Left hindlimb (tissue), 1 donor: Measurements from ENCODE around the gene EFCAB6.

ENCODE experiments used
- DNase-seq: peaks from one replicate; pipeline ENCODE4 v3.0.0-alpha.2; 2018

The EFCAB6 gene

GRCh38 chr22:43743929-43744643, 68.0 kb downstream of the EFCAB6 start:
- no peak for DNase-seq

GRCh38 chr22:43743131-43743530, 69.0 kb downstream of the EFCAB6 start:
- DNase-seq, result no peak

- DNase-seq, result no peak
These were observed 69.8 kb downstream of the EFCAB6 start for GRCh38 chr22:43742154-43742950.

GRCh38 chr22:43740587-43741270, 71.4 kb downstream of the EFCAB6 start:
- no peak for DNase-seq

GRCh38 chr22:43739851-43740379, 72.2 kb downstream of the EFCAB6 start:
- no peak for DNase-seq

GRCh38 chr22:43737150-43737828, 74.8 kb downstream of the EFCAB6 start:
- DNase-seq, result no peak

GRCh38 chr22:43736651-43737050, 75.5 kb downstream of the EFCAB6 start:
- DNase-seq, result no peak

- no peak for DNase-seq
These were observed 77.5 kb downstream of the EFCAB6 start for GRCh38 chr22:43734370-43735150.

- no peak for DNase-seq
These were observed 79.0 kb downstream of the EFCAB6 start for GRCh38 chr22:43733138-43733537.

- no peak for DNase-seq
These were observed 80.1 kb downstream of the EFCAB6 start for GRCh38 chr22:43731988-43732387.

- no peak for DNase-seq
These were observed 85.1 kb downstream of the EFCAB6 start for GRCh38 chr22:43726964-43727543.

- no peak for DNase-seq
These were observed 85.8 kb downstream of the EFCAB6 start for GRCh38 chr22:43726322-43726721.

GRCh38 chr22:43723816-43724215, 88.3 kb downstream of the EFCAB6 start:
- DNase-seq, result no peak

- no peak for DNase-seq
These were observed 89.7 kb downstream of the EFCAB6 start for GRCh38 chr22:43722444-43722843.

- DNase-seq, result no peak
These were observed 91.4 kb downstream of the EFCAB6 start for GRCh38 chr22:43720716-43721115.

GRCh38 chr22:43714104-43714503, 98.0 kb downstream of the EFCAB6 start:
- DNase-seq, result no peak

- DNase-seq, result no peak
These were observed 100.4 kb downstream of the EFCAB6 start for GRCh38 chr22:43711681-43712080.

GRCh38 chr22:43707648-43708047, 104.5 kb downstream of the EFCAB6 start:
- no peak for DNase-seq

- no peak for DNase-seq
These were observed 105.4 kb downstream of the EFCAB6 start for GRCh38 chr22:43706571-43707328.

GRCh38 chr22:43706151-43706550, 106.0 kb downstream of the EFCAB6 start:
- DNase-seq, result no peak

- DNase-seq, result no peak
These were observed 108.1 kb downstream of the EFCAB6 start for GRCh38 chr22:43704051-43704450.
